ENCODE results near the gene IZUMO2. TPM values are rescaled to one million over a fixed set of nuclear protein-coding genes. Genes with fewer than 3 reads are reported as not detected.

Gene IZUMO2
- polyA plus RNA-seq, 1 donor (not counting 4 experiments of a cell fraction or from before 2014, with no cell fraction given) = not detected

- H3K4me3 ChIP-seq (ENCODE audit: control insufficient read depth in 2 of 3, extremely low read depth in 1 of 3, insufficient read depth in 2 of 3, low read depth in 1 of 3, low read length in 3 of 3) = no peak overlapping the region
- no peaks in the 10 kb centered on the region for H3K4me1 ChIP-seq (ENCODE audit: control insufficient read depth, extremely low read depth, insufficient read depth, low read length)
- no peak overlapping the region for H2AFZ ChIP-seq (ENCODE audit: control insufficient read depth, low read length)
- no peaks in the 10 kb centered on the region for H3K36me3 ChIP-seq (ENCODE audit: control insufficient read depth in 2 of 2, extremely low read depth in 1 of 2, insufficient read depth in 2 of 2, low read length in 2 of 2)
- no peaks in the 10 kb centered on the region for H3K9me1 ChIP-seq (ENCODE audit: control insufficient read depth, extremely low read depth, insufficient read depth, low read length)
- dilution Hi-C loops (cut with MboI; ENCODE audit: extremely low pct_ligation_motif_present, low sequenced_read_pairs) = no loop called here
- peaks cover 1% of the 10 kb centered on the region for H3K9me3 ChIP-seq (ENCODE audit: control insufficient read depth, low read depth, low read length)
- no peak overlapping the region for H3K9ac ChIP-seq (ENCODE audit: control insufficient read depth, extremely low read depth, insufficient read depth, low read length)
- no peaks in the 10 kb centered on the region for H3K27me3 ChIP-seq (ENCODE audit: control insufficient read depth, extremely low read depth, insufficient read depth, low read length)
- DNase-seq (ENCODE audit: low read depth, low spot score) (no peak), FAIRE-seq (no peak)
- H4K20me1 ChIP-seq (ENCODE audit: control insufficient read depth, extremely low read depth, insufficient read depth, low read length) = no peaks in the 10 kb centered on the region
- TF ChIP-seq EZH2 (IDR thresholded peaks at IDR 0.05; ENCODE audit: low read length) (no peak), CTCF (optimal IDR thresholded peaks at IDR 0.05 in 1 of 3, IDR thresholded peaks at IDR 0.05 in 1 of 3, conservative IDR thresholded peaks at IDR 0.05 in 1 of 3; ENCODE audit: extremely low read depth in 1 of 3, insufficient read depth in 2 of 3, low read length in 3 of 3) (no peak)
- no peak overlapping the region for H3K4me2 ChIP-seq (ENCODE audit: control insufficient read depth, extremely low read depth, insufficient read depth, low read depth, low read length)
- no peak overlapping the region for H3K27ac ChIP-seq (ENCODE audit: control insufficient read depth, insufficient read depth, low read length)
- no peaks in the 10 kb centered on the region for H3K79me2 ChIP-seq (ENCODE audit: control insufficient read depth, insufficient read depth, low read length)
Observed at GRCh38 chr19:50187937-50188336, 24.9 kb upstream of the IZUMO2 start.

- no peaks in the 10 kb centered on the region for H3K4me1 ChIP-seq (ENCODE audit: control insufficient read depth, extremely low read depth, insufficient read depth, low read length)
Observed at GRCh38 chr19:50184196-50184595, 21.1 kb upstream of the IZUMO2 start.

More at GRCh38 chr19:50184196-50184595, 21.1 kb upstream of the IZUMO2 start:
- Histone ChIP-seq H4K20me1 (ENCODE audit: control insufficient read depth, extremely low read depth, insufficient read depth, low read length) (no peaks in the 10 kb centered on the region), H3K27me3 (ENCODE audit: control insufficient read depth, extremely low read depth, insufficient read depth, low read length) (no peaks in the 10 kb centered on the region), H3K9ac (ENCODE audit: control insufficient read depth, extremely low read depth, insufficient read depth, low read length) (no peak overlapping the region), H3K36me3 (ENCODE audit: control insufficient read depth in 2 of 2, extremely low read depth in 1 of 2, insufficient read depth in 2 of 2, low read length in 2 of 2) (no peaks in the 10 kb centered on the region), H3K9me1 (ENCODE audit: control insufficient read depth, extremely low read depth, insufficient read depth, low read length) (no peaks in the 10 kb centered on the region), H3K9me3 (ENCODE audit: control insufficient read depth, low read depth, low read length) (peaks cover 3% of the 10 kb centered on the region), H3K4me3 (ENCODE audit: control insufficient read depth in 2 of 3, extremely low read depth in 1 of 3, insufficient read depth in 2 of 3, low read depth in 1 of 3, low read length in 3 of 3) (no peak overlapping the region), H2AFZ (ENCODE audit: control insufficient read depth, low read length) (no peak overlapping the region), H3K79me2 (ENCODE audit: control insufficient read depth, insufficient read depth, low read length) (no peaks in the 10 kb centered on the region), H3K4me2 (ENCODE audit: control insufficient read depth, extremely low read depth, insufficient read depth, low read depth, low read length) (no peak overlapping the region), H3K27ac (ENCODE audit: control insufficient read depth, insufficient read depth, low read length) (no peak overlapping the region)
- no peak for DNase-seq (ENCODE audit: low read depth, low spot score)
- FAIRE-seq = no peak
- TF ChIP-seq CTCF (optimal IDR thresholded peaks at IDR 0.05 in 1 of 3, IDR thresholded peaks at IDR 0.05 in 1 of 3, conservative IDR thresholded peaks at IDR 0.05 in 1 of 3; ENCODE audit: extremely low read depth in 1 of 3, insufficient read depth in 2 of 3, low read length in 3 of 3) = no peak
- TF ChIP-seq EZH2 (IDR thresholded peaks at IDR 0.05; ENCODE audit: low read length) = no peak
- dilution Hi-C loops (cut with MboI; ENCODE audit: extremely low pct_ligation_motif_present, low sequenced_read_pairs) = no loop called here

Data from keratinocyte (primary cell).